ENCODE results near the gene PDE4B. TPM values are rescaled to one million over a fixed set of nuclear protein-coding genes. Genes with fewer than 3 reads are reported as not detected.

The PDE4B gene
- total RNA-seq, 1 experiment from 2014 or later, result not detected

GRCh38 chr1:66140072-66140471 lies 347.4 kb downstream of the PDE4B start:
- CTCF ChIA-PET, result no interaction called here
- Mint-ChIP-seq H3K4me3 (ENCODE audit: unreplicated experiment) (no peak overlapping the region), H3K36me3 (ENCODE audit: insufficient read depth, unreplicated experiment) (no peaks in the 10 kb centered on the region), H3K27me3 (ENCODE audit: insufficient read depth, unreplicated experiment) (peaks cover 4% of the 10 kb centered on the region), H3K9me3 (ENCODE audit: unreplicated experiment) (no peaks in the 10 kb centered on the region), H3K27ac (ENCODE audit: unreplicated experiment) (no peak overlapping the region), H3K4me1 (ENCODE audit: low read depth, unreplicated experiment) (no peaks in the 10 kb centered on the region)
- no TSS peak for BruUV-seq (replicated peaks)
- DNase-seq, result no peak
- H3K27me3 ChIP-seq (replicated peaks; ENCODE audit: control insufficient read depth, insufficient read depth, low read length), result no peaks in the 10 kb centered on the region; the same call in 1 of the 2 replicates
- intact Hi-C loops (cut with micrococcal nuclease; ENCODE audit: unreplicated experiment), result no loop called here
- no peak overlapping the region for H3K4me3 ChIP-seq (ENCODE audit: low read depth, low read length)
- no peaks in the 10 kb centered on the region for H3K9me3 ChIP-seq
- no peaks in the 10 kb centered on the region for H3K36me3 ChIP-seq (ENCODE audit: control insufficient read depth, insufficient read depth, low read length)
- H3K4me1 ChIP-seq, result no peaks in the 10 kb centered on the region
- TF ChIP-seq CTCF (IDR thresholded peaks at IDR 0.05; ENCODE audit: insufficient read depth in 1 of 2, low read depth in 1 of 2, low read length in 1 of 2, severe bottlenecking in 1 of 2, unreplicated experiment in 1 of 2), result no peak
- POLR2A ChIA-PET, result no interaction called here

- Mint-ChIP-seq H3K27ac (ENCODE audit: unreplicated experiment) (no peak overlapping the region), H3K4me1 (ENCODE audit: low read depth, unreplicated experiment) (no peaks in the 10 kb centered on the region), H3K9me3 (ENCODE audit: unreplicated experiment) (no peaks in the 10 kb centered on the region), H3K36me3 (ENCODE audit: insufficient read depth, unreplicated experiment) (no peaks in the 10 kb centered on the region), H3K4me3 (ENCODE audit: unreplicated experiment) (no peak overlapping the region), H3K27me3 (ENCODE audit: insufficient read depth, unreplicated experiment) (no peaks in the 10 kb centered on the region)
- Histone ChIP-seq H3K4me1 (no peaks in the 10 kb centered on the region), H3K4me3 (ENCODE audit: low read depth, low read length) (no peak overlapping the region), H3K27me3 (replicated peaks; ENCODE audit: control insufficient read depth, insufficient read depth, low read length) (no peaks in the 10 kb centered on the region; the same call in 1 of the 2 replicates), H3K36me3 (ENCODE audit: control insufficient read depth, insufficient read depth, low read length) (no peaks in the 10 kb centered on the region), H3K9me3 (no peaks in the 10 kb centered on the region)
- POLR2A ChIA-PET, result no interaction called here
- CTCF ChIA-PET, result no interaction called here
- no peak for DNase-seq
- no peak for TF ChIP-seq CTCF (IDR thresholded peaks at IDR 0.05; ENCODE audit: insufficient read depth in 1 of 2, low read depth in 1 of 2, low read length in 1 of 2, severe bottlenecking in 1 of 2, unreplicated experiment in 1 of 2)
- no TSS peak for BruUV-seq (replicated peaks)
- intact Hi-C loops (cut with micrococcal nuclease; ENCODE audit: unreplicated experiment), result no loop called here
Observed at GRCh38 chr1:66143651-66144050, 351.0 kb downstream of the PDE4B start.

- ChIA-PET CTCF (no interaction called here), POLR2A (no interaction called here)
- Histone ChIP-seq H3K9me3 (no peaks in the 10 kb centered on the region), H3K4me1 (no peaks in the 10 kb centered on the region), H3K36me3 (ENCODE audit: control insufficient read depth, insufficient read depth, low read length) (no peaks in the 10 kb centered on the region), H3K27me3 (replicated peaks; ENCODE audit: control insufficient read depth, insufficient read depth, low read length) (no peaks in the 10 kb centered on the region), H3K4me3 (ENCODE audit: low read depth, low read length) (no peak overlapping the region)
- Mint-ChIP-seq H3K27ac (ENCODE audit: unreplicated experiment) (no peak overlapping the region), H3K9me3 (ENCODE audit: unreplicated experiment) (no peaks in the 10 kb centered on the region), H3K27me3 (ENCODE audit: insufficient read depth, unreplicated experiment) (no peaks in the 10 kb centered on the region), H3K4me1 (ENCODE audit: low read depth, unreplicated experiment) (no peaks in the 10 kb centered on the region), H3K36me3 (ENCODE audit: insufficient read depth, unreplicated experiment) (no peaks in the 10 kb centered on the region), H3K4me3 (ENCODE audit: unreplicated experiment) (no peak overlapping the region)
- no TSS peak for BruUV-seq (replicated peaks)
- intact Hi-C loops (cut with micrococcal nuclease; ENCODE audit: unreplicated experiment), result no loop called here
- TF ChIP-seq CTCF (IDR thresholded peaks at IDR 0.05; ENCODE audit: insufficient read depth in 1 of 2, low read depth in 1 of 2, low read length in 1 of 2, severe bottlenecking in 1 of 2, unreplicated experiment in 1 of 2), result no peak
- DNase-seq, result no peak
Observed at GRCh38 chr1:66147226-66147835, 354.6 kb downstream of the PDE4B start.
